Measurements from ENCODE around the gene TEF. TPM values are rescaled to one million over a fixed set of nuclear protein-coding genes. Genes with fewer than 3 reads are reported as not detected.

Gene TEF
- total RNA-seq, 1 donor from 2014 or later = 13.6 TPM

- Mint-ChIP-seq H3K36me3 (ENCODE audit: low read depth) (peaks cover 2% of the 10 kb centered on the region), H3K27me3 (ENCODE audit: low read depth) (no peaks in the 10 kb centered on the region), H3K4me3 (no peak overlapping the region), H3K4me1 (peaks cover 5% of the 10 kb centered on the region), H3K27ac (ENCODE audit: unreplicated experiment) (peak overlapping the region; percentile 9), H3K9me3 (no peaks in the 10 kb centered on the region)
- DNase-seq (ENCODE audit: low read depth, low spot score) = no peak
- TF ChIP-seq CTCF (conservative IDR thresholded peaks at IDR 0.05) = no peak
Observed at GRCh38 chr22:41359376-41359775, 22.4 kb upstream of the TEF start.

GRCh38 chr22:41360126-41360525 lies 21.6 kb upstream of the TEF start:
- H3K4me3 Mint-ChIP-seq = no peak overlapping the region
- H3K36me3 Mint-ChIP-seq (ENCODE audit: low read depth) = no peaks in the 10 kb centered on the region
- no peaks in the 10 kb centered on the region for H3K9me3 Mint-ChIP-seq
- H3K4me1 Mint-ChIP-seq = peaks cover 5% of the 10 kb centered on the region
- H3K27ac Mint-ChIP-seq (ENCODE audit: unreplicated experiment) = no peak overlapping the region
- DNase-seq (ENCODE audit: low read depth, low spot score) = no peak
- H3K27me3 Mint-ChIP-seq (ENCODE audit: low read depth) = no peaks in the 10 kb centered on the region
- no peak for TF ChIP-seq CTCF (conservative IDR thresholded peaks at IDR 0.05)

GRCh38 chr22:41361716-41362310 lies 19.9 kb upstream of the TEF start:
- no peaks in the 10 kb centered on the region for H3K9me3 Mint-ChIP-seq
- H3K27ac Mint-ChIP-seq (ENCODE audit: unreplicated experiment) = no peak overlapping the region
- H3K4me1 Mint-ChIP-seq = peaks cover 5% of the 10 kb centered on the region
- no peaks in the 10 kb centered on the region for H3K36me3 Mint-ChIP-seq (ENCODE audit: low read depth)
- TF ChIP-seq CTCF (conservative IDR thresholded peaks at IDR 0.05) = no peak
- no peaks in the 10 kb centered on the region for H3K27me3 Mint-ChIP-seq (ENCODE audit: low read depth)
- no peak overlapping the region for H3K4me3 Mint-ChIP-seq
- DNase-seq (ENCODE audit: low read depth, low spot score) = no peak

GRCh38 chr22:41362615-41363014 lies 19.1 kb upstream of the TEF start:
- TF ChIP-seq CTCF (conservative IDR thresholded peaks at IDR 0.05) = no peak
- Mint-ChIP-seq H3K27me3 (ENCODE audit: low read depth) (no peaks in the 10 kb centered on the region), H3K4me3 (no peak overlapping the region), H3K4me1 (peaks cover 5% of the 10 kb centered on the region), H3K9me3 (no peaks in the 10 kb centered on the region), H3K36me3 (ENCODE audit: low read depth) (no peaks in the 10 kb centered on the region), H3K27ac (ENCODE audit: unreplicated experiment) (peak overlapping the region; percentile 68)
- no peak for DNase-seq (ENCODE audit: low read depth, low spot score)

- TF ChIP-seq CTCF (conservative IDR thresholded peaks at IDR 0.05) = no peak
- Mint-ChIP-seq H3K4me1 (peaks cover 4% of the 10 kb centered on the region), H3K36me3 (ENCODE audit: low read depth) (no peaks in the 10 kb centered on the region), H3K27ac (ENCODE audit: unreplicated experiment) (no peak overlapping the region), H3K9me3 (no peaks in the 10 kb centered on the region), H3K27me3 (ENCODE audit: low read depth) (no peaks in the 10 kb centered on the region), H3K4me3 (no peak overlapping the region)
- no peak for DNase-seq (ENCODE audit: low read depth, low spot score)
Observed at GRCh38 chr22:41364233-41364632, 17.5 kb upstream of the TEF start.

Measured in neural crest cell (in vitro differentiated cells).